Fibroblast of mammary gland (primary cell): ENCODE measurements around the gene ATP6V1G3.

Source experiments
- DNase-seq: peaks from one replicate; pipeline ENCODE4 v3.0.0-alpha.2; 2010; ENCODE audit warnings: low read depth
- H3K4me3 ChIP-seq: 2 replicates; pipeline ENCODE4 v1.5.1; 2011; ENCODE audit warnings: low read depth, mild to moderate bottlenecking, low read length, moderate library complexity; ENCODE audit not compliant: control insufficient read depth
- TF ChIP-seq, protein P1 (sequence below): conservative IDR thresholded peaks from 2 replicates; pipeline ENCODE4 v1.5.1; 2011; ENCODE audit warnings: low read depth, low read length, inconsistent platforms; ENCODE audit not compliant: control insufficient read depth, insufficient read depth

Gene ATP6V1G3

DNA sequence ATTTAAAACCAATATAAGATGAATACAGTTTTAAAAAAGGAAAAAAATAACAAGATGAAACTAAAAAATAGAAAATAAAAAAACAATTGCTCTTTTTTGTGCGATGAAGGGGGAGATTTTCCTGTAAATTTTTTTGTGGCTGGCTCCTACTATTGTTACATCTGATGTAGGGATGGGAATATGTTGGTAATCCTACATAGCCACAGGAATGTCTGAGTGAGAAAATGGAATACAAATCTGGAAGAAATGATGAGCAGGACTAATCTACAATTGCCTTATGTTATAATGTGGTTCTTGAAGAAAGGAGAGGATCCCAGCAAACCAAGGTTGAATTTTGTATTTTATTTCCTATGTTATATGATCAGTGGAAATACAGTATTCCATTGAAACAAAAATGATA is 40.9 kb downstream of the ATP6V1G3 start:
- DNase-seq = peak; percentile 28
- TF ChIP-seq, protein P1, sequence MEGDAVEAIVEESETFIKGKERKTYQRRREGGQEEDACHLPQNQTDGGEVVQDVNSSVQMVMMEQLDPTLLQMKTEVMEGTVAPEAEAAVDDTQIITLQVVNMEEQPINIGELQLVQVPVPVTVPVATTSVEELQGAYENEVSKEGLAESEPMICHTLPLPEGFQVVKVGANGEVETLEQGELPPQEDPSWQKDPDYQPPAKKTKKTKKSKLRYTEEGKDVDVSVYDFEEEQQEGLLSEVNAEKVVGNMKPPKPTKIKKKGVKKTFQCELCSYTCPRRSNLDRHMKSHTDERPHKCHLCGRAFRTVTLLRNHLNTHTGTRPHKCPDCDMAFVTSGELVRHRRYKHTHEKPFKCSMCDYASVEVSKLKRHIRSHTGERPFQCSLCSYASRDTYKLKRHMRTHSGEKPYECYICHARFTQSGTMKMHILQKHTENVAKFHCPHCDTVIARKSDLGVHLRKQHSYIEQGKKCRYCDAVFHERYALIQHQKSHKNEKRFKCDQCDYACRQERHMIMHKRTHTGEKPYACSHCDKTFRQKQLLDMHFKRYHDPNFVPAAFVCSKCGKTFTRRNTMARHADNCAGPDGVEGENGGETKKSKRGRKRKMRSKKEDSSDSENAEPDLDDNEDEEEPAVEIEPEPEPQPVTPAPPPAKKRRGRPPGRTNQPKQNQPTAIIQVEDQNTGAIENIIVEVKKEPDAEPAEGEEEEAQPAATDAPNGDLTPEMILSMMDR = no peak
- no peak overlapping the region for H3K4me3 ChIP-seq

DNA sequence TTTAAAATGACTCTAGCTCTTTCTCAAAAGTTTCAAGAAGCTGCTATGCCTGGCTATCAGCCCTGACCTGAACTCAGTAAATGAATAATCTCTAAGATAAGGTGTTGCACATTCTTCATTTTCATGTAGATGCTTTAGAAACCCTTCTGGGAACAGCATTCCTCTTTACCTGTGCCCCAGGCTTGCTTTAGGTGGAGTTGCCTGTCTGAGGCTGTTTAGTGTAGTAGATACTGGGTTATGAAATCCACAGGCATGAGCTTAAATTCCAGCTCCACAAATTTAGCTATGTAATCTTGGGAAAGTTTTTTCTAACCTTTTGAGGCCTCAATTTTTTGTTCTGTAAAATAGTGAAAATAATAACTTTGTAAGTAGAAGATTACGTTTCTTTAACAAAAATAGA is 41.6 kb downstream of the ATP6V1G3 start:
- no peak for DNase-seq
- H3K4me3 ChIP-seq = no peak overlapping the region
- TF ChIP-seq, protein P1 = no peak

DNA sequence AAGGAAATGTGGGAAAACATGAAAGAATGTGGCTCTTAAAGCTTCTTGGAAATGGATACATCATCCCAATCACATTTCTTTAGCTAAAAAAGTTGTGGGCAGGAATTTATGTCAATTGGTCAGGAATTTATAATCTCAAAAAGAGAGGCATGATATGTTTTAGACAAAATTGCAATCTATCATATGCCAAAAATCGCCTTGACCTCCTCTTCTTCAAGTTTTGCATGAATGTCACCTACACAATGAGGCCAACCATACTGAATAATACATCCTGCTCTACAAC is 42.4 kb downstream of the ATP6V1G3 start:
- no peak for DNase-seq
- TF ChIP-seq, protein P1 = no peak
- no peak overlapping the region for H3K4me3 ChIP-seq

DNA sequence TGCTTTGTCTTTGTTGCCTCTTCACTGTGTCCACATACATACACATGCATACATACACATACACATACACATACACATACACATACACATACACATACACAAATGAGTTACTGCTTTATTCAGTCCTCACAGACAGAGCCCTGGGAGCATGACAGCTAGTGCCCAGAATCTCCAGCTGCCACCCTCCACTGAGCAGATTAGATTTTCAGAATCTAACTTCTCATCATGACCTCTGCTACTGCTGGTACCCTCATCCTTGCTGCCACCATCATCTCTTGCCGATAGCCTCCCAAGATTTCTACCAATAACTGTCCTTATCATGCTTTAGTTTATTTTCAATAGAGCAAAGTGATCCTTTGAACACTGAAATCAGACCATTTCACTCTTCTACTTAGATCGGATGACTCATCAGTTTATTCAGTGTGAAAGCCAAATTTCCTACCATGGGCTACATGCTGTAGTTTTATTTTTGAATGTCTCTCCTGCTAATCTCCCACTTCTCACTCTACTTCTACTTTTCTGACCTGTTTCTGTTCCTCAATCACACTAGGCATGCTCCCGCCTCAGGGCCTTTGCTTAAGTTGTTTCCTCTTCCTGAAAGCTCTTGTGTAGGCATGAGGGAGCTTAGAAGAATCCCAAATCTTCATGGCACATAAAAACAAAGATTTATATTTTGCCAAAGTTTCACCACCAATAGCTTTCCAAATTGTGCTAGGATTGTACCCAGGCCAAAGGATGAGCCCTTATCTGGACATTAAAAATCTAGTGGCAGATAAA is 43.0 kb downstream of the ATP6V1G3 start:
- TF ChIP-seq, protein P1 = no peak
- DNase-seq = peak; percentile 72
- no peak overlapping the region for H3K4me3 ChIP-seq

DNA sequence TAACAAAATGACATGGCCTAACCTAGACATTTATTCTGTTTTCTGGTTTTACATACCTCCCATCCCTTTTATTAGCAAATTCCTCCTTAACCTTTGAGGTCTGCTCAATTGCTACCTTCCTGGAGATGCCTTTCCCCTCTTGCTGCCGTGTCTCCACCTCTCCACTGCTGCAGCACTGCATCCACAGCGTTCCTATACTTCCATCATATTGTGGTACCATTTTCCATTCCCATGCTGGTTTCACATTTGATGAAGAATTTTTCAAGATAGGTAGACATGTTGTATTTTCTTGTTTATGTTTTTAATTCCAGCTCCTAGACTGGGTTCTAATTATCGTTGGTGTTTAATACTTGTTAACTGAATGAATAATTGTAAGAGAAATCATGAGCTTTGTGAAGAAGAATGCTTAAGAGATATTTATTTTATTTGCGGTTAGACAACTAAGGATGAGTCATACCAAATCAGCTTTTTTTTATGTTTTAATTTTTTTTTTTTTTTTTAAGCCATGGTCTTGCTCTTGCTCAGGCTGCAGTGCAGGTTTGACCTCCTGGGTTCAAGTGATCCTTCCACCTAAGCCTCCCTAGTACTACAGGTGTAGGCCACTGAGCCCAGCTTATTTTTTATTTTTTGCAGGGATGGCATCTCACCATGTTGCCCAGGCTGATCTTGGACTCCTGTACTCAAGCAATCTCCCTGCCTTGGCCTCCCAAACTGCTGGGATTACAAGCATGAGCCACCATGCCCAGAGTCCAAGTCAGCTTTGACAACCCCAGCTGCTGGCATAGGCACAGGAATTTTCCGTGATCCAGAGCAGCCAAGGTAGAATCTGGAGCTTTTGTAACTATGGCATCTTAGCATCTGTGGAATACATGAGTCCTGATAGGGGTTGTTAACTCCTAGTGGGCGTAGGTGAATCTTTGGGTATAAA is 44.0 kb downstream of the ATP6V1G3 start:
- DNase-seq = peak; percentile 73
- TF ChIP-seq, protein P1 = no peak

DNA sequence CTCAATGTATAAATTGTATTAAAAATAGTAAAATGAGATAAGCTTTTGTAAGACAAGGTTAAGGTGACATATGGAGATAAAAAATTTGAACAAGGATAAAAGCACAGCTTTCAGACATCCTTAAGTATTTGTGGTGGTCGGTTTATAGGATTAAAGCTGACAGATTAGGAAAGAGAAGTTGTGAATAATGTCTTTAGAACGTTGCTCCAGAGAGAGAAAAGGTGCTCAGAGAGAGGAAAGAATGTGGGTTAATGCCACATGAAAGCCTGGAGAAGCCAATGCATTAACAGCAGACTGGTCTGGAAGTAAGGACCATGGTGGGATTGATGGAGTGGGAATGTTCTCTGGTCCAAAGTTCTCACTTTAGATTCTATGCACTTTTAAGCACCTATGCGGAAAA is 44.8 kb downstream of the ATP6V1G3 start:
- H3K4me3 ChIP-seq = no peak overlapping the region
- TF ChIP-seq, protein P1 = no peak
- no peak for DNase-seq

More for the DNA sequence above, 44.0 kb downstream of the ATP6V1G3 start:
- no peak overlapping the region for H3K4me3 ChIP-seq
